ENCODE measurements around the gene RDM1.

DNA sequence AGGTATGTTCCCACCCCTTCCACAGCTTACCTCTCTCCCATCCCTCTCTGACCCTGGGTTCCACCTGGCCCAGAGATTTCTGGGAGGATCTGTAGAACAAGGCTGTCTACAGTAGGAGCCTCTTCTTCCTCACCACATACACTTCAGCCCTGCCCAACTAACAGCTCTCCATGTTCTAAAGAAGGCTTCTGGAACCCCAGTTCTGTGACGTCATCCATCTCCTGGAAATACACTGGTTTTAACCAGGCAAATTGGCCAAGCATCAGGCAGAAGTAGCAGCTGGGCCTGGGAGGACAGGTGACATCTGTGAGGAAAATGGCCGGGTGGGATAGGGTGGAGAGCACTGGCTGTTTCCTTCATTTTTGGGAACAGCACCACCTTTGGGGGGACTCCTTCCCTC is 13.0 kb upstream of the RDM1 start, which contains the start of gene LYZL6:
- TF ChIP-seq, protein P1, sequence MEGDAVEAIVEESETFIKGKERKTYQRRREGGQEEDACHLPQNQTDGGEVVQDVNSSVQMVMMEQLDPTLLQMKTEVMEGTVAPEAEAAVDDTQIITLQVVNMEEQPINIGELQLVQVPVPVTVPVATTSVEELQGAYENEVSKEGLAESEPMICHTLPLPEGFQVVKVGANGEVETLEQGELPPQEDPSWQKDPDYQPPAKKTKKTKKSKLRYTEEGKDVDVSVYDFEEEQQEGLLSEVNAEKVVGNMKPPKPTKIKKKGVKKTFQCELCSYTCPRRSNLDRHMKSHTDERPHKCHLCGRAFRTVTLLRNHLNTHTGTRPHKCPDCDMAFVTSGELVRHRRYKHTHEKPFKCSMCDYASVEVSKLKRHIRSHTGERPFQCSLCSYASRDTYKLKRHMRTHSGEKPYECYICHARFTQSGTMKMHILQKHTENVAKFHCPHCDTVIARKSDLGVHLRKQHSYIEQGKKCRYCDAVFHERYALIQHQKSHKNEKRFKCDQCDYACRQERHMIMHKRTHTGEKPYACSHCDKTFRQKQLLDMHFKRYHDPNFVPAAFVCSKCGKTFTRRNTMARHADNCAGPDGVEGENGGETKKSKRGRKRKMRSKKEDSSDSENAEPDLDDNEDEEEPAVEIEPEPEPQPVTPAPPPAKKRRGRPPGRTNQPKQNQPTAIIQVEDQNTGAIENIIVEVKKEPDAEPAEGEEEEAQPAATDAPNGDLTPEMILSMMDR (IDR thresholded peaks at IDR 0.05) = no peak
- TF ChIP-seq, protein P2, sequence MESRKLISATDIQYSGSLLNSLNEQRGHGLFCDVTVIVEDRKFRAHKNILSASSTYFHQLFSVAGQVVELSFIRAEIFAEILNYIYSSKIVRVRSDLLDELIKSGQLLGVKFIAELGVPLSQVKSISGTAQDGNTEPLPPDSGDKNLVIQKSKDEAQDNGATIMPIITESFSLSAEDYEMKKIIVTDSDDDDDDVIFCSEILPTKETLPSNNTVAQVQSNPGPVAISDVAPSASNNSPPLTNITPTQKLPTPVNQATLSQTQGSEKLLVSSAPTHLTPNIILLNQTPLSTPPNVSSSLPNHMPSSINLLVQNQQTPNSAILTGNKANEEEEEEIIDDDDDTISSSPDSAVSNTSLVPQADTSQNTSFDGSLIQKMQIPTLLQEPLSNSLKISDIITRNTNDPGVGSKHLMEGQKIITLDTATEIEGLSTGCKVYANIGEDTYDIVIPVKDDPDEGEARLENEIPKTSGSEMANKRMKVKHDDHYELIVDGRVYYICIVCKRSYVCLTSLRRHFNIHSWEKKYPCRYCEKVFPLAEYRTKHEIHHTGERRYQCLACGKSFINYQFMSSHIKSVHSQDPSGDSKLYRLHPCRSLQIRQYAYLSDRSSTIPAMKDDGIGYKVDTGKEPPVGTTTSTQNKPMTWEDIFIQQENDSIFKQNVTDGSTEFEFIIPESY (IDR thresholded peaks at IDR 0.05; ENCODE audit: borderline replicate concordance, low read depth) = no peak
- no peak for TF ChIP-seq EP300 (IDR thresholded peaks at IDR 0.05; ENCODE audit: borderline replicate concordance in 1 of 2, low read depth in 1 of 2, low read length in 1 of 2)
- TF ChIP-seq, protein P3, sequence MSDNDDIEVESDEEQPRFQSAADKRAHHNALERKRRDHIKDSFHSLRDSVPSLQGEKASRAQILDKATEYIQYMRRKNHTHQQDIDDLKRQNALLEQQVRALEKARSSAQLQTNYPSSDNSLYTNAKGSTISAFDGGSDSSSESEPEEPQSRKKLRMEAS (IDR thresholded peaks at IDR 0.05; ENCODE audit: low read depth) = no peak
- no peak for TF ChIP-seq SIN3A (IDR thresholded peaks at IDR 0.05; ENCODE audit: borderline replicate concordance, low read depth, low read length)
- TF ChIP-seq JUND (IDR thresholded peaks at IDR 0.05) = no peak
